NCI-H748 treated with DMSO at 0.1 percent for 48 hours (cell line): ENCODE data around the gene ALDH18A1.

Source experiments
- DNase-seq: peaks from one replicate; lab custom pipeline; 2025; lab: John Stamatoyannopoulos, UW

The ALDH18A1 gene

GRCh38 chr10:95579292-95579691 is 77.2 kb downstream of the ALDH18A1 start:
- no peak for DNase-seq

- no peak for DNase-seq
These were observed 77.9 kb downstream of the ALDH18A1 start for GRCh38 chr10:95578619-95579018.

DNA sequence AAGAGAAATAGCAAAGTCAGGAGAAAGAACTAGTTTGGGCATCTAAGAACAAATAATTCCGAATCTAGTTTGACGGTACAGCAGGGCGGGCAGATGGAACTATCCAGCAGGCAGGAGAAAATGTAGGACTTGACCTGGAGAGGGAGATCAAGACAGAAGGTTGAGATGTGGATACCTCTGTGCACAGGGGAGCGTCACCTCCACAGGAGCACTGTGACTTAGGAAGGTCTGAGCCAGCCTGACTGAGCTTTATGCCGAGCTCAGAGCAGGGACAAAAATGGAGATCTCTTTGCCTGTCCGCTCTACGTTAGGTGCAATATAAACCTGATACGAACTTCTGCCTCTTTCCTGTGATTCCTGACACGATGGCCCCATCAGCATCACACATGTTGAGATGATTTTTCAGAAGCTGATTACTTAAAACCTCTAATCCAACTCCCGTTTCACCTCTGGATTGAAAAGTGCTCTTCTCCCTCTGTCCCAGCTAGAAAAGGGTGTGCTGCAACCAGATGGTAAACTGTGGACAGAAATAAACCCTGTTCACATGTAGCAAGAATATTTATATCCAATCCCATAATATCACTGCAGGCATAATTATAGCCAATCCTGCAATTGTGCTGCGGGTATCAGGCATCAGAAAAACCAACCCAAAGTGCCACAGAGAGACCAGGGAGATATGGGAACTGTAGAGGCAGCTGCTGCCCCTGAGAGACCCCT is 81.7 kb downstream of the ALDH18A1 start:
- DNase-seq = no peak

DNA sequence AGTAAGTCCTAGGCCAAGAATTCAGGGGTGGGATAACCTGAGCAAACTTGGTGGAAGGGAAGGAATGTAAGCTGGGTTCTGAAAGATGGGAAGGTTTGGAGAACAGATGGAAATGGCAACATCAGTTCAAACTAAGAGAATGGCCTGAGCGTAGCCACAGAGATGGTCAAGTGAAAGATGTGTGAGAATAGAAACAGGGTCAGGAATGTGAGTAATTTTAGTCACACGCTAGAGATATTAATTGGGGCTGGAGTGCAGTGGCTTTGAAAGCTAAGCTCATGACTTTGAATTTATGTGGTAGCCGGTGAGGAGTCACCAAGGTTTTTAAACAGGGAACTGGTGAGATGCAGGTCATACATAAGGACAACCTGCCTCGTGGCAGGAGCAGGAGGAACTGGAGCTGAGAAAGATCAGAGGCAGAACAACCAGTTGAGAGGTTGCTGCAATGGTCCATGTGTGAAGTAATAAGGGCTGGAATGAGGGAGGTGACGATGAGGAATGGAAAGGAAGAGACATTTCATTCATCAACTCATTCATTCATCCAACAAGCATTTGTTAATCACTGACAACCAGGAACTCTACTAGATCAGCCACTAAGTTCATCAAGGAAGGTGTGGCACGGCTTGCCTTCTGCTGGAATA is 82.4 kb downstream of the ALDH18A1 start:
- DNase-seq = no peak

- no peak for DNase-seq
These were observed 83.0 kb downstream of the ALDH18A1 start for GRCh38 chr10:95573527-95573926.

- DNase-seq = no peak
These were observed 84.2 kb downstream of the ALDH18A1 start for GRCh38 chr10:95572131-95572820.

DNA sequence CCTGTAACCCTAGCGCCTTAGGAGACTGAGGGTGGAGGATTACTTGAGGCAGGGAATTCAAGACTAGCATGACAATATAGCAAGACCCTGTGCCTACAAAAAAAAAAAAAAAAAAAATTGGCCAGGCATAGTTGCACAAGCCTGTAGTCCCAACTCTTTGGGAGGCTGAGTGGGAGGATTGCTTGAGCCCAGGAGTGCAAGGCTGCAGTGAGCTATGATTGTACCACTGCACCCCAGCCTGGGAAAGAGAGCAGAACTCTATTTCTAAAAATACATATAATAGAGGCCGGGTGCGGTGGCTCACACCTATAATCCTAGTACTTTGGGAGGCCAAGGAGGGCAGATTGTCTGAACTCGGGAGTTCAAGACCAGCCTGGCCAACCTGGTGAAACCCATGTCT is 85.1 kb downstream of the ALDH18A1 start:
- no peak for DNase-seq

GRCh38 chr10:95569368-95569767 is 87.1 kb downstream of the ALDH18A1 start:
- DNase-seq = no peak

DNA sequence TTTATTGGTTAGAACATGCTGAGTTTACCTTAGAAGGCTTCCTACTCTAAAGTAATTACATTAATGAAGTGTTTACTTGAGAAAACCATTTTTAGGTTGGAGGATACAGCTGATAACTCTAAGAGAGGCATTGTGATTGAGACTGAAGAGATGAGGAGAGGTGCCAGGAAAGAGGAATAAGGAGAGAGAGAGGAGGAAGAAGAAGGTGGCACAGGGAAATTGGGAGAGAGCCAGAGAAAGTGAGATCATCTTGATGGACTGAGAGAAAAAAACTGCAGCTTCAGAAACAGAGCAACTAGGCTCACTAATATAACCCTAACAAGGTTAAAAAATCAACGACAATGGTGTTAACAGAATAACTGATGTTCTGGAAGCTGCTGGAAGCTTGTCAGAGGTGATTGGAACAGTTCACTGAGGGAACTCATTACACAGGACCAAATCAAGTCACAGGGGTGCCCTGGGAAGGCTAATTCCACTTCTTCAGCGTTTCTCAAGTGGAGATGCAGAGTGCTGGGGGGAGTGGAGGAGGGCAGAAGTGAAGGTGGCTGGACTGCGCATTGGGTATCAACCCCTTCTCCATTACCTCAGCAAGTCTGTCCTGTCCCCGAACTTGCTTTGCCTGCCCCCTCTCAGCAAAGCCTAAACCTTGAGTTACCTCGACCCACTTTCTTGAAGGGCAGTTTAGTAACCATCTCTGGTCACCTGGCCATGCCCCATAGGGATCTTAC is 88.4 kb downstream of the ALDH18A1 start:
- no peak for DNase-seq

GRCh38 chr10:95566136-95566535 is 90.4 kb downstream of the ALDH18A1 start:
- no peak for DNase-seq

DNA sequence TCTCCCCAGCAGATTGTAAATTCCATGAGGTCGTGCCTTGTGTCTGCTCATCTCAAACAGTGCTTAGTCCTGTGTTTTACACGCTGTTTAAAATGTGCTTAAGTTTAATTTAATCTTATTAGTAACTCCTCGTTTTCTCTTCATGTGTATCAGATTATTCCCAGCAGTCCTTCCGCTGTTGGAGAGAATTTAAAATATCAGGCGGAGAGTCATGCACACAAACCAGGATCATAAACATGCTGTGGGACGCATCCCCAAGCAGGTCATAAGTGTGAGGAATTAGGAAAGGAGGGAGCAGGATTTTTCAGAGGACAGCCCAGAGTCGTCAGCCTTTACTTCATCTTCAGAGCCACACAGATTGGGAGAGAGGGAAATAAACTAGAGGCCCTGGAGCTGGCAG is 91.2 kb downstream of the ALDH18A1 start:
- no peak for DNase-seq

DNA sequence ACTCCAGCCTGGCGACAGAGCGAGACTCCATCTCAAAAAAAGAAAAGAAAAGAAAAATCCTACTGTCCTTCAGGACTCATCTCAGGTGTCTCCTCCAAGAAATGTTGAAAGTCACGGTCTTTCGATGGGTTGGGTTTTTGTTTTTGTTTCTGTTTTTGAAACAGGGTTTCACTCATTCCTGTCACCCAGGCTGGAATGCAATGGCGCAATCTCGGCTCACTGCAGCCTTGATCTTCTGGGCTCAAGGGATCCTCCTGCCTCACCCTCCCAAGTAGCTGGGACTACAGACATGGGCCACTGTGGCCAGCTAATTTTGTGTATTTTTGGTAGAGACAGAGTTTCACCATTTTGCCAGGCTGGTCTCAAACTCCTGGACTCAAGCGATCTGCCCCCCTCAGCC is 92.2 kb downstream of the ALDH18A1 start:
- no peak for DNase-seq

DNA sequence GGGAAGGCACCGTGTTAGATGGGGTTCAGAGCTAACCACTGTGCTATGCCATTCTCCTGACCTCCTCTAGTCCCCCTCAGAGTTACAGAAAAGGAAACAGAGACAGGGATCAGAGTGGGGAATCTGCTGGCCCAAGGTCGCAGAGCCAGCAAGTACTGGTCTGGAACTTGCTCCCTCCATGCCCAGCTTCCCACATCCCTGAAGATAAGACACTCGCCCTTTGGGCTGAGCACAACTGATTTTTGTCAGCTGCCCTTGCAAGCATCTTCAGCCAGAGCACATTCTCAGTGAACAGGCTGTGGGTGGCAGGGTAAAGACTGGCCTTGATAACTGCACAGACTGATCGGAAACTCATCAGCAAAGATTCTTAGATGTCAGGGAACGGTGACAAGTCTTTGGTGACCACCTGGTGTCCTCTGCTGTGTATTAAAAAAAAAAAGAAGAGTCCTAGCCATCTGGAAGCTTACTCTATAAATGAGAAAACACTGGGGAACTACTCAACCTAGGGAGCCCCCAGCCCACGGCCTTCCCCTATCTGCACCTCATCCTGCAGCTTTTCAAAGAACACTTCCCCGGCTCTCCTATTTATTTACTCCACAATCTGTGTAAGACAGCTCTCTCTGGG is 94.1 kb downstream of the ALDH18A1 start:
- DNase-seq = no peak

- DNase-seq = no peak
These were observed 94.7 kb downstream of the ALDH18A1 start for GRCh38 chr10:95561864-95562177.

GRCh38 chr10:95561177-95561863 is 95.2 kb downstream of the ALDH18A1 start, which contains the start of gene SORBS1:
Gene SORBS1 (minus strand): TSS chr10:95561371. CDS start chr10:95441135, 120,236 bp downstream.
- peak; percentile 89 for DNase-seq

GRCh38 chr10:95560278-95561176 is 96.0 kb downstream of the ALDH18A1 start:
- peak; percentile 40 for DNase-seq

DNA sequence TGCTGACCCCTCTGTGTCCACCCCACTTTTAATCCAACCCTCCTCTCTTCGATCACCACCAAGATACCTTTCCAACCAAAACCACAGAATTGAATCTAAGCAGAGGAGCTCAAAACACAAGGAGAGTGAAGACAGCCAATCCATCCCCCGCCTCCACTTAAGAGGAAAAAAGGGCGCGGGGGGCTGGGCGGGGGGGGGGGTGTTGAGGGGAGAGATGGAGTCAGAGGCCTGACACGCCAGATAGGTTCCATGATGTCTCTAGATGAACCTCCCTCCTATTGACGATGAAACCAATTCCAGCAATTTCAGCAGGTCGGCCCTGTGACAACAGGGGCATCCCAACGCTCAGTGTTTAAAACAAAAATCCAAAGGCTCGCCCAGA is 96.6 kb downstream of the ALDH18A1 start:
- DNase-seq = no peak

GRCh38 chr10:95559471-95559870 is 97.0 kb downstream of the ALDH18A1 start:
- DNase-seq = no peak

- DNase-seq = no peak
These were observed 97.8 kb downstream of the ALDH18A1 start for GRCh38 chr10:95558593-95559320.
